HepG2 (cell line): Measurements from ENCODE around the gene DCAF16. TPM values are rescaled to one million over a fixed set of nuclear protein-coding genes. Genes with fewer than 3 reads are reported as not detected.
A peak's percentile ranks its signal among the peaks of the same experiment; 100 is the strongest.

Experiments used
- ATAC-seq: fragments of 200-7000 bp; cut with Tn5 transposase; 3 replicates; pipeline ENCODE4 v1.9.1; 2020; ENCODE audit warnings: mild to moderate bottlenecking, moderate library complexity
- BruUV-seq: library from RNA; stranded (reverse); fragments of 400-500 nt; replicated peaks from 2 replicates; lab custom pipeline; 2021; lab: Mats Ljungman, UMichigan
- CTCF ChIA-PET: fragments of 300-600 bp; formaldehyde crosslinking; extraction: SDS; loops from one replicate; lab custom pipeline; 2021; ENCODE audit warnings: low total read pairs, inconsistent platforms, low intra/inter-chr PET ratio; lab: Yijun Ruan, JAX
- POLR2A ChIA-PET: fragments of 350-600 bp; sonication (Branson Sonifier 250); formaldehyde crosslinking; loops from one replicate; lab custom pipeline; 2020; ENCODE audit warnings: antibody characterized with exemption, inconsistent platforms; lab: Yijun Ruan, JAX
- DNase-seq: peaks from one replicate; pipeline ENCODE4 v3.0.0-alpha.2; 2015; ENCODE audit warnings: low spot score
- FAIRE-seq: peaks from 3 replicates; lab custom pipeline; 2011; peaks lifted over from hg19 to GRCh38; lab: Jason Lieb, UNC
- H2AFZ ChIP-seq: one replicate; pipeline ENCODE4 v1.6.1; 2011; ENCODE audit warnings: low read length, inconsistent platforms
- H3K27ac ChIP-seq: fragments of 300-600 bp; 3 replicates; pipeline ENCODE4 v1.8.0; 2011; ENCODE audit warnings: mixed run types, mild to moderate bottlenecking, mixed read lengths, low read length, inconsistent platforms; ENCODE audit not compliant: insufficient read depth; ENCODE audit errors: extremely low read length
- H3K27me3 ChIP-seq, 2 experiments: fragments of 200-600 bp in 1 of 2; 2 replicates in 1 of 2; 3 replicates in 1 of 2; pipeline versions ENCODE4 v1.6.0 to v1.8.0; 2011; ENCODE audit warnings: low read length in 2 of 2, mild to moderate bottlenecking in 2 of 2, moderate library complexity in 2 of 2, inconsistent platforms in 1 of 2; ENCODE audit not compliant: insufficient read depth in 2 of 2, control insufficient read depth in 1 of 2
- H3K36me3 ChIP-seq, 2 experiments: fragments of 200-600 bp in 1 of 2; replicated peaks in 1 of 2; 2 replicates in 1 of 2; 3 replicates in 1 of 2; pipeline versions ENCODE4 v1.5.1 to v1.8.0; 2011; ENCODE audit warnings: low read length in 2 of 2, inconsistent platforms in 1 of 2; ENCODE audit not compliant: insufficient read depth in 2 of 2, control insufficient read depth in 1 of 2
- H3K4me1 ChIP-seq: 2 replicates; pipeline ENCODE4 v1.5.1; 2012; ENCODE audit warnings: low read length, inconsistent platforms; ENCODE audit not compliant: insufficient read depth
- H3K4me2 ChIP-seq: 2 replicates; pipeline ENCODE4 v1.6.0; 2011; ENCODE audit warnings: low read depth, low read length, inconsistent platforms
- H3K4me3 ChIP-seq, 3 experiments: fragments of 200-600 bp in 1 of 3; sonication (generic), shearing (Covaris generic) in 1 of 3; replicated peaks in 1 of 3; 2 replicates each; pipeline ENCODE4 v1.5.1; 2011 to 2016; ENCODE audit warnings: low read length in 3 of 3, inconsistent platforms in 2 of 3, low read depth in 2 of 3, mild to moderate bottlenecking in 2 of 3, control low read depth in 1 of 3, mixed read lengths in 1 of 3; ENCODE audit not compliant: insufficient read depth in 1 of 3
- H3K79me2 ChIP-seq: one replicate; pipeline ENCODE4 v1.6.1; 2011; ENCODE audit warnings: low read length, inconsistent platforms; ENCODE audit not compliant: insufficient read depth
- H3K9ac ChIP-seq: 2 replicates; pipeline ENCODE4 v1.6.0; 2011; ENCODE audit warnings: mild to moderate bottlenecking, low read depth, low read length, inconsistent platforms; ENCODE audit not compliant: insufficient read depth
- H3K9me3 ChIP-seq: 2 replicates; pipeline ENCODE4 v1.5.1; 2012; ENCODE audit warnings: mild to moderate bottlenecking, low read length
- H4K20me1 ChIP-seq: 2 replicates; pipeline ENCODE4 v1.6.0; 2011; ENCODE audit warnings: inconsistent platforms, mild to moderate bottlenecking, low read length, moderate library complexity; ENCODE audit not compliant: insufficient read depth
- ADNP ChIP-seq: sonication (generic); formaldehyde crosslinking; IDR thresholded peaks from 2 replicates; pipeline ENCODE4 v1.4.0; 2020; ENCODE audit warnings: missing genetic modification reagents
- EEA1 ChIP-seq: sonication (generic); formaldehyde crosslinking; IDR thresholded peaks from 2 replicates; pipeline ENCODE4 v1.5.1; 2020; ENCODE audit warnings: mild to moderate bottlenecking, missing genetic modification reagents, borderline replicate concordance
- ELF3 ChIP-seq: IDR thresholded peaks from 2 replicates; pipeline ENCODE4 v1.6.1; 2016; ENCODE audit warnings: missing genetic modification reagents, missing compliant biosample characterization
- GFI1 ChIP-seq: sonication (generic); formaldehyde crosslinking; IDR thresholded peaks from 2 replicates; pipeline ENCODE4 v1.5.0; 2020; ENCODE audit warnings: missing genetic modification reagents, mild to moderate bottlenecking, borderline replicate concordance
- HOXD1 ChIP-seq: sonication (generic); formaldehyde crosslinking; IDR thresholded peaks from 2 replicates; pipeline ENCODE4 v1.5.0; 2020; ENCODE audit warnings: missing genetic modification reagents
- JUNB ChIP-seq: sonication (generic); formaldehyde crosslinking; IDR thresholded peaks from 2 replicates; pipeline ENCODE4 v1.8.0; 2022; ENCODE audit warnings: missing genetic modification reagents, mild to moderate bottlenecking, borderline replicate concordance
- POLR2G ChIP-seq: fragments of 200-400 bp; formaldehyde crosslinking; IDR thresholded peaks from 2 replicates; pipeline ENCODE4 v1.6.1; 2018; ENCODE audit warnings: mild to moderate bottlenecking, low read depth, low read length, moderate library complexity
- SNAPC5 ChIP-seq: sonication (generic); formaldehyde crosslinking; IDR thresholded peaks from 2 replicates; pipeline ENCODE4 v1.8.1; 2023; ENCODE audit warnings: mild to moderate bottlenecking, missing genetic modification reagents, borderline replicate concordance
- SRSF1 ChIP-seq: fragments of 200-400 bp; formaldehyde crosslinking; optimal IDR thresholded peaks from 2 replicates; pipeline ENCODE3; 2017; ENCODE audit warnings: mild to moderate bottlenecking, low read depth, low read length, moderate library complexity
- ZBTB1 ChIP-seq: sonication (generic); formaldehyde crosslinking; IDR thresholded peaks from 2 replicates; pipeline ENCODE4 v1.4.0; 2020; ENCODE audit warnings: missing genetic modification reagents, borderline replicate concordance
- ZBTB39 ChIP-seq: sonication (generic); formaldehyde crosslinking; IDR thresholded peaks from 2 replicates; pipeline ENCODE4 v1.5.0; 2020; ENCODE audit warnings: missing genetic modification reagents
- ZFP41 ChIP-seq: sonication (generic); formaldehyde crosslinking; IDR thresholded peaks from 2 replicates; pipeline ENCODE4 v1.4.0; 2020; ENCODE audit warnings: mild to moderate bottlenecking, missing genetic modification reagents, borderline replicate concordance
- ZNF263 ChIP-seq: sonication (generic); formaldehyde crosslinking; IDR thresholded peaks from 2 replicates; pipeline ENCODE4 v1.4.0; 2020; ENCODE audit warnings: missing genetic modification reagents
- ZNF430 ChIP-seq: sonication (generic); formaldehyde crosslinking; IDR thresholded peaks from 2 replicates; pipeline ENCODE4 v1.9.0; 2021; ENCODE audit warnings: mild to moderate bottlenecking, missing genetic modification reagents
- ZNF558 ChIP-seq: sonication (generic); formaldehyde crosslinking; IDR thresholded peaks from 2 replicates; pipeline ENCODE4 v1.9.0; 2022; ENCODE audit warnings: mild to moderate bottlenecking, missing genetic modification reagents, borderline replicate concordance
- ZNF672 ChIP-seq: sonication (generic); formaldehyde crosslinking; IDR thresholded peaks from 2 replicates; pipeline ENCODE4 v1.8.1; 2022; ENCODE audit warnings: missing genetic modification reagents
- ZNF777 ChIP-seq: sonication (generic); formaldehyde crosslinking; IDR thresholded peaks from 2 replicates; pipeline ENCODE4 v1.4.0; 2020; ENCODE audit warnings: missing genetic modification reagents
- ZNF788 ChIP-seq: sonication (generic); formaldehyde crosslinking; IDR thresholded peaks from 2 replicates; pipeline ENCODE4 v1.5.0; 2020; ENCODE audit warnings: mild to moderate bottlenecking, missing genetic modification reagents, borderline replicate concordance
- ZNF879 ChIP-seq: sonication (generic); formaldehyde crosslinking; IDR thresholded peaks from 2 replicates; pipeline ENCODE4 v1.8.1; 2023; ENCODE audit warnings: missing genetic modification reagents
- ZSCAN21 ChIP-seq: sonication (generic); formaldehyde crosslinking; IDR thresholded peaks from 2 replicates; pipeline ENCODE4 v1.8.0; 2022; ENCODE audit warnings: mild to moderate bottlenecking, missing genetic modification reagents, moderate library complexity, borderline replicate concordance
- ZSCAN5A ChIP-seq: sonication (generic); formaldehyde crosslinking; IDR thresholded peaks from 2 replicates; pipeline ENCODE4 v1.8.0; 2022; ENCODE audit warnings: mild to moderate bottlenecking, missing genetic modification reagents, borderline replicate concordance
- WGBS: methylation state at CpG from one replicate; pipeline ENCODE4 v1.1.6; 2017; ENCODE audit warnings: low lambda C conversion rate; 5-methylcytosine and 5-hydroxymethylcytosine counted together
- in situ Hi-C: cut with HindIII; loops from 2 replicates; pipeline ENCODE4 v1.10.0; 2017; ENCODE audit warnings: low pct_unique_long_range_greater_than_20kb; ENCODE audit not compliant: extremely low pct_ligation_motif_present
- intact Hi-C: fragments of 100-400 bp; cut with micrococcal nuclease; formaldehyde crosslinking; loops from one replicate; pipeline ENCODE4 v1.10.0; 2022; ENCODE audit not compliant: unreplicated experiment
- polyA plus RNA-seq, 8 experiments: library from polyadenylated mRNA; depleted of rRNA in 3 of 8; stranded (reverse) in 7 of 8; unstranded in 1 of 8; fragments of >200 nt; fragmentation: Illumina TruSeq in 4 of 8; extraction: Trizol in 4 of 8; gene quantifications; 2 replicates each; pipeline versions ENCODE4 v1.2.1 to v1.2.3, GENCODE V29; 2011 to 2016; ENCODE audit warnings: low read depth in 4 of 8, missing spikeins in 1 of 8, mixed read lengths in 1 of 8; ENCODE audit not compliant: insufficient read depth in 1 of 8
- total RNA-seq, 5 experiments: library from RNA; depleted of rRNA; stranded (reverse); fragments of >200 nt; fragmentation: Illumina TruSeq; extraction: Trizol; gene quantifications; 2 replicates each; pipeline ENCODE4 v1.2.3, GENCODE V29; 2016; ENCODE audit warnings: low read depth in 1 of 5

Gene DCAF16
- total and polyA plus RNA-seq, 2 of the 13 experiments (the other 11 are each of a cell fraction or from before 2014, with no cell fraction given) = 37.5 to 41.9 TPM

GRCh38 chr4:17814140-17814539 is 3.6 kb upstream of the DCAF16 start (continued):
- TF ChIP-seq ZNF777 (CRISPR knock-in tag) (no peak), ADNP (CRISPR knock-in tag) (no peak)

- ATAC-seq (no peak), FAIRE-seq (peak; percentile 18), DNase-seq (no peak)
- H3K27ac ChIP-seq = no peak overlapping the region
- H3K27me3 ChIP-seq = no peaks in the 10 kb centered on the region; a peak in 1 of 5 replicates
- in situ Hi-C loops = loop anchor here (10.0 kb wide), 2 partner anchors 212 to 552 kb away; partner anchors contain the start of gene LCORL
- no TSS peak for BruUV-seq
- H2AFZ ChIP-seq = no peak overlapping the region
- WGBS = 64% methylated on average over 3 of the region's 3 CpGs
- no peaks in the 10 kb centered on the region for H3K9me3 ChIP-seq
- TF ChIP-seq ZNF430 (CRISPR knock-in tag) (no peak), JUNB (CRISPR knock-in tag) (no peak), ZNF879 (CRISPR knock-in tag) (no peak), ZNF672 (CRISPR knock-in tag) (no peak), SRSF1 (no peak), ZBTB1 (CRISPR knock-in tag) (no peak), EEA1 (CRISPR knock-in tag) (no peak), POLR2G (no peak), GFI1 (CRISPR knock-in tag) (no peak), HOXD1 (CRISPR knock-in tag) (no peak), ELF3 (no peak), ZNF558 (CRISPR knock-in tag) (no peak), ZNF263 (CRISPR knock-in tag) (no peak), ZSCAN21 (CRISPR knock-in tag) (no peak), ZFP41 (CRISPR knock-in tag) (no peak), ZSCAN5A (CRISPR knock-in tag) (no peak), ZBTB39 (CRISPR knock-in tag) (no peak), SNAPC5 (CRISPR knock-in tag) (no peak), ZNF788 (no peak)
- H4K20me1 ChIP-seq = peaks cover 19% of the 10 kb centered on the region
- ChIA-PET POLR2A (no interaction called here), CTCF (no interaction called here)
- peak overlapping the region; percentile 21 to 93 (median 68); a peak in 4 of 6 replicates for H3K4me3 ChIP-seq
- H3K4me2 ChIP-seq = peak overlapping the region; percentile 79
- intact Hi-C loops = no loop called here
- peaks cover 74% of the 10 kb centered on the region for H3K79me2 ChIP-seq
- 0 out of 2 replicates have a peak overlapping the region, but pooled peaks have one; percentile 10 for H3K9ac ChIP-seq
- H3K36me3 ChIP-seq = peaks cover 2 to 23% of the 10 kb centered on the region in 2 experiments; a peak in 3 of 5 replicates
- H3K4me1 ChIP-seq = peaks cover 25% of the 10 kb centered on the region
Observed at GRCh38 chr4:17812801-17813200, 2.2 kb upstream of the DCAF16 start.
